OCI-LY7 (cell line): Measurements from ENCODE around the gene PLEKHG4B. TPM values are rescaled to one million over a fixed set of nuclear protein-coding genes. Genes with fewer than 3 reads are reported as not detected.

Experiments used
- BruUV-seq: library from RNA; stranded (reverse); fragments of 400-500 nt; replicated peaks from 2 replicates; lab custom pipeline; 2021; lab: Mats Ljungman, UMichigan
- CTCF ChIA-PET: fragments of 300-600 bp; sonication (Branson Sonifier 250); formaldehyde crosslinking; loops from one replicate; lab custom pipeline; 2022; ENCODE audit warnings: antibody characterized with exemption; ENCODE audit not compliant: unreplicated experiment; lab: Charles Lee
- POLR2A ChIA-PET: fragments of 300-600 bp; sonication (Branson Sonifier 250); formaldehyde crosslinking; loops from one replicate; lab custom pipeline; 2022; ENCODE audit warnings: antibody characterized with exemption; lab: Charles Lee
- DNase-seq: peaks from one replicate; pipeline ENCODE4 v3.0.0-alpha.2; 2015; ENCODE audit warnings: low spot score
- H2AFZ ChIP-seq: fragments of 200-600 bp; sonication (generic), shearing (Covaris generic); 2 replicates; pipeline ENCODE4 v1.6.1; 2014; ENCODE audit warnings: mild to moderate bottlenecking, antibody characterized with exemption, low read length, moderate library complexity
- H3K27ac ChIP-seq: fragments of 200-600 bp; sonication (generic); 2 replicates; pipeline ENCODE4 v1.5.1; 2014; ENCODE audit warnings: mixed run types, low read depth, mild to moderate bottlenecking, moderate library complexity, low read length, inconsistent platforms; ENCODE audit not compliant: poor library complexity, severe bottlenecking
- H3K36me3 ChIP-seq: fragments of 200-600 bp; sonication (generic); 2 replicates; pipeline ENCODE4 v1.6.1; 2014; ENCODE audit warnings: mild to moderate bottlenecking, antibody characterized with exemption, low read length, moderate library complexity, mixed read lengths; ENCODE audit not compliant: insufficient read depth
- H3K4me1 ChIP-seq: fragments of 200-600 bp; sonication (generic); 2 replicates; pipeline ENCODE4 v1.5.1; 2014; ENCODE audit warnings: mild to moderate bottlenecking, low read length; ENCODE audit not compliant: insufficient read depth, poor library complexity, severe bottlenecking
- H3K4me2 ChIP-seq: fragments of 200-600 bp; sonication (generic); 2 replicates; pipeline ENCODE4 v1.6.1; 2014; ENCODE audit warnings: mild to moderate bottlenecking, low read length
- H3K4me3 ChIP-seq: fragments of 200-600 bp; sonication (generic); 2 replicates; pipeline ENCODE4 v1.5.1; 2014; ENCODE audit warnings: mild to moderate bottlenecking, low read depth, low read length; ENCODE audit not compliant: poor library complexity, severe bottlenecking
- H3K79me2 ChIP-seq: fragments of 200-600 bp; sonication (generic); 2 replicates; pipeline ENCODE4 v1.6.1; 2016; ENCODE audit warnings: low read depth, mild to moderate bottlenecking, low read length, moderate library complexity, mixed read lengths; ENCODE audit not compliant: insufficient read depth
- H3K9me2 ChIP-seq: fragments of 200-600 bp; sonication (generic); 2 replicates; pipeline ENCODE4 v1.6.1; 2016; ENCODE audit warnings: mild to moderate bottlenecking, low read length, mixed read lengths; ENCODE audit not compliant: insufficient read depth
- H3K9me3 ChIP-seq: fragments of 200-600 bp; sonication (generic); 2 replicates; pipeline ENCODE4 v1.6.1; 2014; ENCODE audit warnings: mild to moderate bottlenecking, mixed run types, low read length, mixed read lengths
- H4K20me1 ChIP-seq: fragments of 200-600 bp; sonication (generic); 2 replicates; pipeline ENCODE4 v1.6.1; 2014; ENCODE audit warnings: mild to moderate bottlenecking, antibody characterized with exemption, low read length, moderate library complexity, mixed read lengths; ENCODE audit not compliant: insufficient read depth
- EZH2phosphoT487 ChIP-seq: fragments of 200-600 bp; sonication (generic); IDR thresholded peaks from 2 replicates; pipeline ENCODE4 v1.6.1; 2018; ENCODE audit warnings: low read depth, borderline replicate concordance, mild to moderate bottlenecking, mixed run types, antibody characterized with exemption, low read length, moderate library complexity, mixed read lengths
- intact Hi-C: fragments of 100-400 bp; cut with micrococcal nuclease; formaldehyde crosslinking; loops from one replicate; pipeline ENCODE4 v1.10.0; 2022; ENCODE audit not compliant: unreplicated experiment
- total RNA-seq, 2 experiments: library from RNA; depleted of rRNA in 1 of 2; stranded (reverse); fragments of >200 nt in 1 of 2; shearing (Covaris generic) in 1 of 2; gene quantifications; 2 replicates each; pipeline ENCODE4 v1.2.3, GENCODE V29; 2014 to 2022
- TF ChIP-seq, protein P1 (sequence below): fragments of 200-600 bp; sonication (generic); conservative IDR thresholded peaks from 2 replicates; pipeline ENCODE4 v1.5.1; 2014; ENCODE audit warnings: mild to moderate bottlenecking, antibody characterized with exemption, low read length, moderate library complexity, mixed read lengths

Gene PLEKHG4B
- total RNA-seq, 2 experiments from 2014 or later: 0.30 to 0.41 TPM

GRCh38 chr5:143041-143440 is 51.1 kb downstream of the PLEKHG4B start:
- Histone ChIP-seq H3K4me1 (no peaks in the 10 kb centered on the region), H3K36me3 (no peaks in the 10 kb centered on the region), H3K4me2 (no peak overlapping the region), H2AFZ (no peak overlapping the region), H3K9me2 (no peaks in the 10 kb centered on the region), H3K4me3 (no peak overlapping the region), H3K9me3 (peaks cover 11% of the 10 kb centered on the region), H3K27ac (no peak overlapping the region), H3K79me2 (no peaks in the 10 kb centered on the region), H4K20me1 (no peaks in the 10 kb centered on the region)
- intact Hi-C loops: no loop called here
- TF ChIP-seq, protein P1, sequence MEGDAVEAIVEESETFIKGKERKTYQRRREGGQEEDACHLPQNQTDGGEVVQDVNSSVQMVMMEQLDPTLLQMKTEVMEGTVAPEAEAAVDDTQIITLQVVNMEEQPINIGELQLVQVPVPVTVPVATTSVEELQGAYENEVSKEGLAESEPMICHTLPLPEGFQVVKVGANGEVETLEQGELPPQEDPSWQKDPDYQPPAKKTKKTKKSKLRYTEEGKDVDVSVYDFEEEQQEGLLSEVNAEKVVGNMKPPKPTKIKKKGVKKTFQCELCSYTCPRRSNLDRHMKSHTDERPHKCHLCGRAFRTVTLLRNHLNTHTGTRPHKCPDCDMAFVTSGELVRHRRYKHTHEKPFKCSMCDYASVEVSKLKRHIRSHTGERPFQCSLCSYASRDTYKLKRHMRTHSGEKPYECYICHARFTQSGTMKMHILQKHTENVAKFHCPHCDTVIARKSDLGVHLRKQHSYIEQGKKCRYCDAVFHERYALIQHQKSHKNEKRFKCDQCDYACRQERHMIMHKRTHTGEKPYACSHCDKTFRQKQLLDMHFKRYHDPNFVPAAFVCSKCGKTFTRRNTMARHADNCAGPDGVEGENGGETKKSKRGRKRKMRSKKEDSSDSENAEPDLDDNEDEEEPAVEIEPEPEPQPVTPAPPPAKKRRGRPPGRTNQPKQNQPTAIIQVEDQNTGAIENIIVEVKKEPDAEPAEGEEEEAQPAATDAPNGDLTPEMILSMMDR: no peak
- TF ChIP-seq EZH2phosphoT487: no peak
- no peak for DNase-seq
- POLR2A ChIA-PET: no interaction called here
- BruUV-seq: no TSS peak
- CTCF ChIA-PET: no interaction called here

DNA sequence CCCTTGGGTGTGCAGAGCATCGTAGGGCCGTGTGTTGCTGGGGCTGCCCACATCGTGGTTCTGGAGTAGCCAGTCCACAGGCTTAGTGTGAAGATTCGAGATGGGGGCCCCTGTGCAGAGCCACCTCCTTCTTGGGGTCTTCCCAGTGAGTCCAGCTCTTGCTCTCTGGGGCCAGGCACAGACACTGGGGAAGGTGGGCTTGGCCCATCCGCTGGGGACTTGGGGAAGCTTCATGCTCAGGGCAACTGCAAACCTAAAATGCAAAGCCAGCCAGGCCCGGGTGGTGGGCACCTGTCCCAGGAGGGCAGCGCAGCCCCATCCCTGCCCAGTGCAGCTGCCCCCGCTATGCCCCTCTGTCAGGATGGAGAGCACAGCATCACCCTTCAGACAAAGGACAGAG is 53.0 kb downstream of the PLEKHG4B start:
- CTCF ChIA-PET: no interaction called here
- POLR2A ChIA-PET: no interaction called here
- Histone ChIP-seq H2AFZ (no peak overlapping the region), H3K9me2 (no peaks in the 10 kb centered on the region), H3K36me3 (no peaks in the 10 kb centered on the region), H3K9me3 (peaks cover 20% of the 10 kb centered on the region), H3K79me2 (no peaks in the 10 kb centered on the region), H3K4me1 (no peaks in the 10 kb centered on the region), H3K27ac (no peak overlapping the region), H3K4me3 (no peak overlapping the region), H3K4me2 (no peak overlapping the region), H4K20me1 (no peaks in the 10 kb centered on the region)
- BruUV-seq: no TSS peak
- TF ChIP-seq, protein P1: no peak
- no peak for TF ChIP-seq EZH2phosphoT487
- intact Hi-C loops: no loop called here
- no peak for DNase-seq

DNA sequence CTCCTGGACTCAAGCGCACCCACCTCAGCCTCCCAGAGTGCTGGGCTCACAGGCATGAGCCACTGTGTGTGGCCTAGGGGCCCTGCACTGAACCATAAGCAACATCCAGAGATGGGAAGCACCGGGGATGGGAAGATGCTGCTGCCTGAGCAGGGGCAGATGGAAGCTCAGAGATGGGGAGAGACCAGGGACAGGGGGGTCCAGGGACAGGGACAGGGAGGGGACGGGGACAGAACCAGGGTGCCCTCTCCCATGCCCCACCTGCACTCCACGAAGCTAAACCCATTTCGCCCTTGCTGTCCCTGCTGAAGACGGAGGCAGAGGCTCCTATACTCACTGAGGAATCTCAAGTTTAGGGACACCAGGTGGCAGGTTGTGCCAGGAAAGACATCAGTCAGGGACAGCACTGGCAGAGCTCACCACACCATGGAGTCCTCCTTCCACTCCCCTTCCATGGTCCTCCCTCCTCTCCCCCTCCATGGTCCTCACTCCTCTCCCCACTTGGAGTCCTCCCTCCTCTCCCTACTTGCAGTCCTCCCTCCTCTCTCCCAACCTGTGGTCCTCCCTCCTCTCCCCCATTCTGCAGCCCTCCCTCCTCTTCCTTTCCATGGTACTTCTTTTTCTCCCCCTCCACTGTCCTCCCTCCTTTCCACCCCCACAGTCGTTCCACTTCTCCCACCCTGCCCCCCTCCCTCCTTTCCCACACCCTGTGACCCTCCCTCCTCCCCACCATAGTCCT is 53.8 kb downstream of the PLEKHG4B start:
- H3K36me3 ChIP-seq: no peaks in the 10 kb centered on the region
- CTCF ChIA-PET: no interaction called here
- no peak for DNase-seq
- H3K4me3 ChIP-seq: no peak overlapping the region
- no peak overlapping the region for H3K27ac ChIP-seq
- POLR2A ChIA-PET: no interaction called here
- no peak for TF ChIP-seq EZH2phosphoT487
- TF ChIP-seq, protein P1: no peak
- intact Hi-C loops: no loop called here
- no peaks in the 10 kb centered on the region for H3K4me1 ChIP-seq
- H3K9me2 ChIP-seq: no peaks in the 10 kb centered on the region
- BruUV-seq: no TSS peak
- no peaks in the 10 kb centered on the region for H4K20me1 ChIP-seq
- peaks cover 20% of the 10 kb centered on the region for H3K9me3 ChIP-seq
- no peak overlapping the region for H3K4me2 ChIP-seq
- no peak overlapping the region for H2AFZ ChIP-seq
- no peaks in the 10 kb centered on the region for H3K79me2 ChIP-seq
